ENCODE data around the gene SFMBT1.

- TF ChIP-seq CTCF (IDR thresholded peaks at IDR 0.05) (no peak), POLR2A (IDR thresholded peaks at IDR 0.05) (no peak)
Measured at GRCh38 chr3:52859686-52860423, 186.0 kb downstream of the SFMBT1 start.

Data from ovary (tissue), 3 donors.